DOHH2 (cell line): ENCODE results near the gene CTAGE9.

Experiments used
- H3F3A ChIP-seq: fragments of 200-600 bp; sonication (generic), shearing (Covaris generic); 2 replicates; pipeline ENCODE4 v1.6.0; 2016; ENCODE audit warnings: antibody characterized with exemption, mild to moderate bottlenecking; ENCODE audit not compliant: control insufficient read depth, insufficient read depth
- H3K27ac ChIP-seq: fragments of 200-600 bp; sonication (generic); 2 replicates; pipeline ENCODE4 v1.5.1; 2014; ENCODE audit warnings: low read depth, mild to moderate bottlenecking, low read length, moderate library complexity
- H3K27me3 ChIP-seq: fragments of 200-600 bp; sonication (generic); 2 replicates; pipeline ENCODE4 v1.6.1; 2014; ENCODE audit warnings: mild to moderate bottlenecking, low read length, mixed read lengths; ENCODE audit not compliant: control insufficient read depth
- H3K36me3 ChIP-seq: fragments of 200-600 bp; sonication (generic); 2 replicates; pipeline ENCODE4 v1.6.1; 2014; ENCODE audit warnings: mild to moderate bottlenecking, low read length, moderate library complexity, mixed read lengths; ENCODE audit not compliant: control insufficient read depth
- H3K4me1 ChIP-seq: fragments of 200-600 bp; sonication (generic); 2 replicates; pipeline ENCODE4 v1.6.1; 2014; ENCODE audit warnings: mild to moderate bottlenecking, low read length, mixed read lengths; ENCODE audit not compliant: control insufficient read depth
- H3K4me2 ChIP-seq: fragments of 200-600 bp; sonication (generic); 2 replicates; pipeline ENCODE4 v1.6.0; 2014; ENCODE audit warnings: mild to moderate bottlenecking, low read length, moderate library complexity
- H3K4me3 ChIP-seq: fragments of 200-600 bp; sonication (generic); 2 replicates; pipeline ENCODE4 v1.5.1; 2014; ENCODE audit warnings: mild to moderate bottlenecking, low read length, mixed read lengths
- H3K79me2 ChIP-seq: fragments of 200-600 bp; sonication (generic); 2 replicates; pipeline ENCODE4 v1.6.1; 2014; ENCODE audit warnings: mild to moderate bottlenecking, low read length, mixed read lengths; ENCODE audit not compliant: control insufficient read depth
- H3K9me2 ChIP-seq: fragments of 200-600 bp; sonication (generic); replicated peaks from 2 replicates; pipeline ENCODE4 v1.6.1; 2014; ENCODE audit warnings: mild to moderate bottlenecking, low read length, mixed read lengths; ENCODE audit not compliant: control insufficient read depth
- H3K9me3 ChIP-seq: fragments of 200-600 bp; sonication (generic); 2 replicates; pipeline ENCODE4 v1.6.1; 2014; ENCODE audit warnings: antibody characterized with exemption, low read length, mixed read lengths; ENCODE audit not compliant: control insufficient read depth, insufficient read depth
- H4K20me1 ChIP-seq: fragments of 200-600 bp; sonication (generic); 2 replicates; pipeline ENCODE4 v1.6.0; 2014; ENCODE audit warnings: low read depth, mild to moderate bottlenecking, antibody characterized with exemption, low read length, moderate library complexity; ENCODE audit not compliant: control insufficient read depth, insufficient read depth
- CTCF ChIP-seq: fragments of 200-600 bp; sonication (generic); IDR thresholded peaks from one replicate; pipeline ENCODE4 v1.5.1; 2014; ENCODE audit warnings: antibody characterized with exemption, mild to moderate bottlenecking, low read depth, low read length; ENCODE audit not compliant: poor library complexity, severe bottlenecking
- EZH2phosphoT487 ChIP-seq: fragments of 200-600 bp; sonication (generic); IDR thresholded peaks from 2 replicates; pipeline ENCODE4 v1.6.1; 2017; ENCODE audit warnings: borderline replicate concordance, mild to moderate bottlenecking, antibody characterized with exemption, low read length, moderate library complexity, mixed read lengths

CTAGE9 gene

DNA sequence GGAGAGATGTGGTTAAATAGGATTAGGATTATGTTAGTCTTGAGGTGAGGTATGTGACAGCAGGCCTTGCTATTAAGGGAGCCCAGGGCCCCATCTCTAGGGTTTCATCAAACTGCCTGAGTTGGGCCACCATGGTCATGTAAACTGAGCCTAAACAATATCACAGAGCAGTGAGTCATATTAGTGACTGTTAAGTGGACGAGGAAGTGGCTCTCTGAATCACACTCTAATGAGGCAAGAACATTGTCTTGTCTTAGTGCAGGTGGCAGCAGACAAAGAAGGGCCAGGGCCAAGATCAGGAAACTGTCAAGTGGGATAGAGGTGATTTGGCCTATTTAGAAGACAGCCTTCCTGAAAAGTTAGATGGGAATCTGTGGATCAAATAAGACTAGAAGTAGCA, 50.6 kb downstream of the CTAGE9 start:
- Histone ChIP-seq H3K4me3 (no peak overlapping the region), H3K9me2 (no peaks in the 10 kb centered on the region), H3K27me3 (no peaks in the 10 kb centered on the region), H3K79me2 (no peaks in the 10 kb centered on the region), H3F3A (no peaks in the 10 kb centered on the region), H4K20me1 (no peaks in the 10 kb centered on the region), H3K9me3 (no peaks in the 10 kb centered on the region), H3K27ac (no peak overlapping the region), H3K36me3 (peaks cover 83% of the 10 kb centered on the region), H3K4me2 (no peak overlapping the region), H3K4me1 (peaks cover 26% of the 10 kb centered on the region)
- TF ChIP-seq EZH2phosphoT487, result no peak
- no peak for TF ChIP-seq CTCF
